HG03354 (cell line): ENCODE results near the gene CISTR.
"Not testable (repeated sequence)": the region's sequence is repeated elsewhere in the genome, so short reads cannot be mapped to it uniquely, and the experiment has no call there.

Experiments
- ATAC-seq: cut with Tn5 transposase; IDR thresholded peaks from one replicate; pipeline ENCODE4 v1.9.1; 2021; ENCODE audit warnings: mild to moderate bottlenecking; ENCODE audit not compliant: unreplicated experiment, poor library complexity, severe bottlenecking

CISTR gene

DNA sequence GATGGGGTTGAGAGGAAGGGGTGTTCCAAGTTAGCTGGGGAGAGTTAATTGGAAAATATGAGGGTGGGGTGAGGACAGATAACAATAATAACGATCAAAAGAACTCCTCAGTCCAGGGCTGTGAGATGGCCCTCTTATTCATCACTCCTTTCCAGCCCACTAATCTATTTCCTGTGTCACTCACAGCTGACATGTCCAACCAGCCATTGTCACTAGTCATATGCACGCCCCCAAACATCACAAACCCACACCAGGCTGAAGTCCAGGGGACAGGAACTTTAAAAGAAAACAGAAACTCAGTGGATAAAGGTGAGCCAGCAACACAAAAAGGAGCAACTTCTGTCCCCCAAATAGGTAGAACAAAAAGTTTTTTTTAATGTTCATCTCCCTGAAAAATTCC is 25.4 kb downstream of the CISTR start:
- ATAC-seq, result no peak

- ATAC-seq, result no peak
These were observed 26.0 kb downstream of the CISTR start for GRCh38 chr12:53725824-53726223.

GRCh38 chr12:53722450-53723041 is 29.2 kb downstream of the CISTR start:
- ATAC-seq, result no peak

DNA sequence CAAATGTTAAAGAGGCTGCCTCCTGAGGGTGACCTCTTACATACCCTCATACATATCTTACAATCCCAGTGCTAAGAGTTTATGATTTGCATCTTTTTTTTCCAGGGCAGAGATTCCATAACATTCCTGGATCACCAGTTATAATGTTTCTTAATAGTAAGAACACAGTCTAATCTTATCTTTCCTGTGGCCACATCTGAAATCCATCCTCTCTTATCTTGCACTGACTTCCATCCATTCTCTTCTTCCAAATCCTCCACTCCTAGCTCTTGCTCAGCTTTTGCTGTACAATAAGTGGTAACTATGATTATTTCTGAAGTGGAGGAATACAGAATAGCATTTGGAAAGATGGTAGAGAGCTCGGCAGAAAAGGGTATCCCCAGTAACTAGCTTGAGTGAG is 30.8 kb downstream of the CISTR start:
- ATAC-seq, result no peak

DNA sequence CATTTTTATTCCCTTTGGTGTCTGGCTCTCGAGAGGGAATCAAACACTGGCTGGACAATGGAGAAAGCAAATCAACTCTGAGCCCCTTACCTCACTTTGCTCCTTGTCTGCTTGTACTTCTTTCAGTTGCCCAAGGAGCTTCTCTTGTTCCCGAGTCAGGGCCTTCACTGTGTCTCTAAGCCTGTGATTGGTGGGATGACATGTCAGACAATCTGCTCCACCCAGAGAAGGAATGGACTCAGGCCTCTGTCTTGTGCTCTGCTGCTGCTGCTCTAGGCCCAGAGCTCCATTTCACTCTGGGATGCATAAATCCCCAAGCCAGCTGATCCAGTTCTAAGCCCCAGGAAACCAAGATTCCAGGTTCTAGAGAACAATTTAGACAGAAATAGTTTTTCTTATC is 32.1 kb downstream of the CISTR start:
- no peak for ATAC-seq

DNA sequence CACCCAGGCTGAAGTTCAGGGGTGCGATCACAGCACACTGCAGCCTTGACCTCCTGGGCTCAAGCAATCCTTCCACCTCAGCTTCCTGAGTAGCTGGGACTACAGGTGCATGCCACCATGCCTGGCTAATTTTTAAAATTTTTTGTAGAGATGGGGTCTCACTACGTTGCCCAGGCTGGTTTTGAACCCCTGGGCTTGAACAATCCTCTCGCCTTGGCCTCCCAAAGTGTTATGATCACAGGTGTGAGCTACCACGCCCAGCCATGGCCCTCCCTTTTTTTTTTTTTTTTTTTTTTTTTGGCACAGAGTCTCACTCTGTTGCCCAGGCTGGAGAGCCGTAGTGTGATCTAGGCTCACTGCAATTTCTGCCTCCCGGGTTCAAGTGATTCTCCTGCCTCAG is 33.2 kb downstream of the CISTR start:
- not testable (repeated sequence) for ATAC-seq

- ATAC-seq, result no peak
These were observed 34.5 kb downstream of the CISTR start for GRCh38 chr12:53717319-53717718.

DNA sequence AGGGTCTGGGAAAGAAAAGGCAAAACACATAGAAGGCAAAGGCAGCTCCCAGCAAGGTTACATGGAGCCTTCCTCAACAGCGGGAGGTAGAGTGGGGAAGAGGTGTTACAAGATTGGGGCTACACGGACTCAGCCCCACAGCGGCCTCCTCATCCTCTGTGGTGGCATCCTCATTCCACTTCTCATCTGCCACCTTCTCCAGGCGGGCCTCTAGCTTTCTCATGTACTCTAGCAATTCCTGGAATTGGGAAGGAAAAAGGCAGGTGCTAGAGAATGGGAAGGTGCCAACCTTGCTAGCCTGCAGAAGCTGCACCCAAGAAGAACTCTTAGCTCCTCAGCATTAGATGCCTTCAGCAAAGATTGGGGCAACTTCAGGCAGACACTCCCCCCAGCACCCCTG is 37.8 kb downstream of the CISTR start:
- ATAC-seq, result no peak

DNA sequence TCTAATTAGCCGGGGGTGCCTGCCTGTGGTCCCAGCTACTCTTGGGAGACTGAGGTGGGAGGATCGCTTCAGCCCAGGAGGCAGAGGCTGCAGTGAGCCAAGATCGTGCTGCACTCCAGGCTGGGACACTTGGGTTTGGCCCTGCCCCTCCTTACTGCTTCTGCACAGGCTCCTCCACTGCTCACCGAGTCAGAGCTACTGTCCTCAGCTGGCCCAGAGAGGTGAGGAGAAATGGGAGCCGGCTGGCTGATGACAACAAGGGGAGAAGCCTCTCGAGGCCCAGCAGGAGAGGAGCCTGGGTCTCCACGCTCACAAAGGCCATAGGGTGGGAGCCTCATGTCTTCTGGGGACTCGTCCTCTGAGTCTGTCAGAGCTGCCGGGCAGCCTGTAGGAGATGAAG is 38.3 kb downstream of the CISTR start:
- no peak for ATAC-seq

DNA sequence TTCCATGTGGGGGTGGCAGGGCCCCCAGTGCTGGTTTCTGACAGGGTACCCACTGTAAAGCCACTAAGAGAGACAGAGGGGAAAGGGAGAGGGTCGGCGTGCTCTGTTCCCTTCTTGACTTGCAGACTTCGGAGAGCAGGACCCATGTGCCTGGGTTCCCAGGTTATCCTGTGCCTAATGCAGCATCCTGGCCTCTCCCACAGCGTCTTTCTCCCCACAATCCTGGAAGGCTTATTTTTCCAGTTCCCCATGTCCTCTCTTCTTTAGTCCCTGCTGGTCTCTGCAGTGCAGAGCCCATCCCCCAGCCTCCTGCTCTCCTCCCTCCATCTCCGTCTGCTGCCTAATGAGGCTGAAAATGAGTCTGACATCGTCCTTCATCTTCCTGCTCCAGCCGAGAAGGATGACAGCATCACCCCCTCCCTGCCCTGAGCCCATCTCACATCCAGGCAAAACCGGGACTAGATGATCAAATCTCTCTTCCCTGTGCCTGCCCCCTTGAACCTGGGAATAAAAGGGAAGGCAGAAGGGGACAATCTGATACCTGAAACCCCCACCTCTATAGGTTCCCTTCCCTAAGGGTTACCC is 39.6 kb downstream of the CISTR start:
- no peak for ATAC-seq

DNA sequence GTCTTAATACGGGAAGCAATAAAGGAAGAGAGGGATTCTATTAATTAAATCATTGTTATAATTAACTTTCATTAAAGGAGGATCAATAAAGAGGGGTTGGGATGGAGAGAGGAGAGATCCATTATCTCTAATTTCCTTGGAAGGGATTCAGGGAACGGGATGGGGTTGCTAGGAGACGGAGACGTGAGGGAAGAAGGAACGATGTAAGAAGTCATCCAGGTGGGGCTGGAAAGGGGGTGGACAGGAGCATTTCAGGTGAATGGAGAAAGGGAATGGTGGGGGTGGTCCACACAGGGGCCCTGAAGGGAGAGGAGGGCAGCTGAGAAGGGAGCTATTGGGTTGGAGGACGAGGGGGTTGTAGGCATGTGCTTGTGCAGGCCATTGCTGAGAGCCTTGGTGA is 41.7 kb downstream of the CISTR start:
- no peak for ATAC-seq

DNA sequence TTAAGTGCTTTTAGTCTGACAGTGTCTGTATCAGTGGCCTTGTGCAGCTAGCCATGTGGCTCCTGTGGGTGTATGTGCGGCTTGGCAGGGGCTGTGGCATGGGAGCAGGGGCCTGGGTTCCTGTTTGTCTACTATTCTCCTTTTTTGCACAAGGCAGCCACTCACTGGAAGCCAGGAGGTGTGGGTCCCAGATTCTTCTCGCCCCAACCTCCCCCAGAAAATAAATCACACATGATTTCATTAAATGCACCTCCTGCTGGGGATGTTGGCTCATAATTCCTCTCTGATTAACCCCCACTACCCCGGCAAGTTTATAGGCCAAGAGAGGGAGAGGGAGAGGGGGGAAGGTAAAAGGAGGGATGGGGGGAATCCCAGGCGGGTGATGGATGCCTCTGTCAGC is 42.1 kb downstream of the CISTR start:
- ATAC-seq, result no peak

- ATAC-seq, result no peak
These were observed 45.7 kb downstream of the CISTR start for GRCh38 chr12:53706080-53706479.

DNA sequence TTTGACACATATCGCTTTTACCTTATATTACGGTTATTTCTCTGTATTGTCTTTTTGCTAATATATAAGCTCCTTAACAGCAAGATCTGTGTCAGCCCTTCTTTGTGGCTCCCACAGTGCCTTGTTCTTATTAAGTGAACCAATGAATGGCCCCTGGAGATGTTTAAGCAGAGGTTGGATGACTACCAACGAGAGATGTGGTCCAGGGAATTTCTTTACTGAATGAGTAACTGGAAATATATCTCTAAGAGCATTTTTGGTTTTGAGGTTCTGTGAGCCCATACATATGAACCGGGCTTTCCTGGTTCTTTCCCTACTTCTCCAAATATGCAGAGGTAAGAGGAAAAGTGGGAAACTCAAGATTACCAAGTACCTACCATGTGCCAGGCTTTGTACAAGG is 48.0 kb downstream of the CISTR start:
- ATAC-seq, result no peak

DNA sequence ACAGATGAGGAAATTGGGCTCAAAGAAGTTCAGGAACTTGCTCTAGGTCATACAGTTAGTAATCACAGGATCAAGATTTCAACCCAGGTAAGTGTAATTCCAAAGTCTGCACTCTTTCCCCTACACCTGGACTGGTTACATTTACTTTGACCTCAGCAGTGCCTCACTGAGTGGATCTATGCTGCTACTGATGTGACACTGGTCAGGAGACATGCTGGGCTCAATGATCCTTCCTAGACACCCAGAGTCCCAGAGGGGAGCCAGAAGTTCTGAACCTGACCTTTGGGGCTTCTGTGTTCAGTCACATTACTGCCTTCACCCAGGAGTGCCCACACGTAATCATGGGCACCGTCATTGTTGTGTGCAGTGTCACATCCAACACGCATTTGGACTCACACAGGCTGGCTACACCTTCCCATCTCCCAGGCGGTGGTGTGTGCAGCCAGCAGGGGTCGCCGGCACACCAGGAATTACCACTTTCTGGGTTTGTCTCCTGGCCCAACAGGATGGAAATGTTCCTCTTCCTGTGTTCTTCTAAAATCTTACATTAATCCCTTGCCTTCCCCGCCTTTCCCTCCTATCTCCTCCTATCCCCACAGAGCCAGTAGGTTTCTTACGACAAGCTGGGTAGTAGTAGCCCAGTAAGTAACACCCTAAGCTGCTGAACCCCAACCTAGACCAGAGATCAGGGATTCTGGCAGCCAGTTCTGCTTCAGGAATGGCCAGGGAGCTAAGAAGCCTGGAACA is 50.1 kb downstream of the CISTR start:
- no peak for ATAC-seq

- no peak for ATAC-seq
These were observed 51.2 kb downstream of the CISTR start for GRCh38 chr12:53700567-53700966.

DNA sequence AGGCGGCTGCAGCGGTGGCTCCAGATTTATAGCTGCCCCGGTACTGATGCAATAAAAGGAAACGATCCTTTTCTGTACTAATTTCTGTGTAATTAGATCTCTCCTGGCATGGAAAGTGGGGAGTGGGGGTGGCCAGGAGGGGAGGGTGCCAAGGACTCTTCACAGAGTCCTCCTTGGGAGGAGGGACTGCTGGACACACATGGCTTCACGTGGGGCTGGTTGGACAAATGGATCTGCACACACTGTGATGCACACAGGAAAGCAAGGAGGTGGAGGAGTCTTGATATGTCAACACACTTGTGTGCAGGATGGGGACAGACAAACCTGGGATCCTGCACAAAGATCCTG is 52.1 kb downstream of the CISTR start:
- no peak for ATAC-seq

GRCh38 chr12:53698948-53699677 is 52.7 kb downstream of the CISTR start:
- no peak for ATAC-seq

DNA sequence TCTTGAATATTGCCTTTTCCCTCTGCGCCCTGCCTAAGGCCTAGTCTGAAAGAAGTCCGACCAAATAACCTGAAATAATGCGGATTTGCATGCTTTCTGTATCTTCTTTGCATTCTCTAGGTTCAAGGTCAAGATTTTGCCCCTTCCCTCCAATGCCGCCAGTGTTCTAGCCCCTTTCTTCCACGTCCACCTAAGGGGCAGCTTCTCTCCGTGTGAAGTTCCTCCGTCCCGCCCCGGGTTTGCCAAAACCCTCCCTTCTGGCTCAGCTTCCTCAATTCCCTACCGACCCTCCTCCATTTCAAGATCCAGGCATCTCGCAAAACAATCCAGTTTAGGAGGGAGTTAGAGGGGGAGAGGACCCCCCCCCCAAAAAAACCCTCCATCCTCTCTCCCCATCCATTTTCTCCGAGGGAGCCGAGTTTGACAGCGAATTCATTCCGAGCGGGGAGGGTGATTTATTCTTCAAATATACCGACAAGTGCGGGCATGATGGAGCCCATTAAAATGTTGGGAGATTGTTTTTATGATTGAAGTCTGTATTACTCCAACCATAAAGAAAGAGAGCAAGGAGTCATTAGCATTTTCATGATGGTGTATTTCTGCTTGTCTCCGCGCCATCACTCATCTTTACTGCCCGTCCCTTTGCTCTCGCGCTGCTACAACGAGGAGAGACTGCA is 55.0 kb downstream of the CISTR start:
- ATAC-seq, result no peak
